Measurements from ENCODE around the gene CYBC1.
A peak's percentile ranks its signal among the peaks of the same experiment; 100 is the strongest.
"Not testable (repeated sequence)": the region's sequence is repeated elsewhere in the genome, so short reads cannot be mapped to it uniquely, and the experiment has no call there.

Gene CYBC1

DNA sequence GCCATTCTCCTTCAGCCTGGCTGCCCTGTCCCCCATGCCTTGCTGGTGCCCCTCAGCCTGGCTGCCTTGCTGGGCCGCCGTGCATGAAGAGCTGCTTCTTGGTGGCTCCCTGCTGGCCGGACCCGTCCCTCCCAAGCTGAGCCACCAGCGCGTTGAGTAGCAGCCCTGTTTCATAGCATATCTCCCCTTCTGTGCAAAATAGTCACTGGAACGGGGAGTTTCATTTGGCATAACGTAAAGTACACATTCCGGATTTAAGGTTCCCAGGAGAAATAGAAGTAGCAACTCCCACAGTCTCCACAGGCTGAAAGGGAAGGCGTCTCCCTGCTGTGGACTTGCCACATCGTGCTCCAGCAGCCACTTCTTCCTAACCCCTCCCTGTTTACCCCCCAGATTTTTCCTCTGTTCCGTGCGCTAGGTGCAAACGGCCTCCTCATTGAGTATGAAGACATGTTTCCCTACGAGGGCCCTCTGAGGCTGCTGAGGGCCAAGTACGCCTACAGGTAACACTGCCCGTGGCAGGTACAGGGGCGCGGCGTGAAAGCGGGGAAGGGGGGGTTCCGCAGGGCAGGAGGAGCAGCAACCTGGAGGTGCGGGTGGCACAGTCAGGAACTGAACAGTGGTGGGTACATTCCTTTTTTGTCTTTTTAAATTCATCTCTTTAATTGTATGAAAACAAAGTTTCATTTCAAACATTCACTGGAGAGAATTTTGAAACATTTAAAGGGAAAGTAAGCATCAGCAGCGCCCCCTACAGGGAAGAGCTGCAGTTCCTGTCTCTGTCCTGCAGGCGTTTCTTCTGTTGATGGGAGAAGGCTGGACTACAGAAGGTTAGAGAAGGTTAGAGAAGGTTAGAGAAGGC is 26.3 kb downstream of the CYBC1 start:
- no peak overlapping the region for H3K9ac ChIP-seq (ENCODE audit: low read depth, low read length)
- H3K4me1 ChIP-seq (ENCODE audit: insufficient read depth, low read length) = no peaks in the 10 kb centered on the region
- peaks cover 2% of the 10 kb centered on the region; the same call in 1 of the 2 replicates for H3K36me3 ChIP-seq (ENCODE audit: insufficient read depth, low read length)
- 0 out of 2 replicates have a peak, but pooled peaks cover 3% of the 10 kb centered on the region for H3K9me3 ChIP-seq (ENCODE audit: control insufficient read depth, insufficient read depth, low read length)

- H3K9ac ChIP-seq (ENCODE audit: low read depth, low read length) = no peak overlapping the region
These were observed 31.0 kb downstream of the CYBC1 start for GRCh38 chr17:82419540-82419939.

DNA sequence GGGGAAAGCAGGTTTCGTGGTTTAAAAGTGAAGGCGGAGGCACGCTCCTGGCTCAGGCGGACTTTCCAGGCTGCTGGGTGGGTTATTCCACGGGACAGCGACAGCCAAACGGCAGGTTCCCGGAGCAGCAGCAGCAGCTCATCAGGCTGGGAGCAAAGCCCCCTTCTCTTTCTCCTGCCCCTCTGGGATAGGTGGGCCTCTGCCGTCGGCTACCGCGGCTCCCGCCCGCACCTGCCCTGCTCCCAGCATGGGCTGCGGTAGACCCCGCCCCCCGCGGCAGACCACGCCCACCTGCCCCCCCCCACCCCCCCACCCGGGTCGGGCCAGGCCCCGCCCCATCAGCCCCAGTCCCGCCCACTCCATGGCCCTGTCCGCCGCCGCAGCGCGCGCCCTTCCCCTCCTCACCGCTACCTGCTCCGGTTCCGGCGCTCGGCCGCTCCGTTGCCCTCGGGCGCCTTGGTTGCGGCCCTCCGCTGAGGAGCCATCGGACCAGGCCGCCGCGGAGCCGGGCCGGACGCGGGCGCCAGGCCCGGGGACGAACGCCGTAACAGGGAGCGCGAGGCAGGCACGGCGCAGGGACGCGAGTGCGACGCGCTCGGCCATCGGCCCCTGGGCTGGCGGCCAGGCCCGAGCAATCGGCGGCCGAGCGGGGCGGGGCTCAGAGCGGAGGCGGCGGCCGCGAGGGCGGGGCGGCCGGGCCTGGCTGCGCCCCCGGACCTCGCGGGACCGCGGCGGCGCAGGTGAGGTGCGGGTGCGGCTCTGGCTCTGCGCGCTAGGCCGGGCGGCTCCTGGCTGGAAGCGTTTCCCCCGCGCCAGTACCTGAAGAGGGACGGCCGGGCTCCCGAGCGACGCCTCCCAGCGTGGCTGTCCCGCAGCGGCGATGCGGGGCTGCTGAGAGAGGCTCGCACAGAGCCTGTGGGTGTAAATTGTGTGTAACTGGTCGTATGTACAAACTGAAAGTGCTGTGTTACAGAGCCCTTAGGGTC is 32.3 kb downstream of the CYBC1 start, which contains the start of the genes HEXD and OGFOD3:
Gene HEXD, plus strand, starts transcription at position 347 of the 986 bp plus-strand sequence. CDS start 1,453 bp downstream, outside the sequence.
Gene OGFOD3, minus strand, starts transcription at position 586 of the 986 bp plus-strand sequence. Its CDS starts 101 bp downstream, at position 485.
- H3K4me1 ChIP-seq (ENCODE audit: insufficient read depth, low read length) = no peaks in the 10 kb centered on the region
- H3K36me3 ChIP-seq (ENCODE audit: insufficient read depth, low read length) = no peaks in the 10 kb centered on the region
- peak within 1 kb of the TSS; percentile 98 for H3K9ac ChIP-seq (ENCODE audit: low read depth, low read length)
- H3K9me3 ChIP-seq (ENCODE audit: control insufficient read depth, insufficient read depth, low read length) = 0 out of 2 replicates have a peak, but pooled peaks cover 3% of the 10 kb centered on the region

More at GRCh38 chr17:82419540-82419939, 31.0 kb downstream of the CYBC1 start:
- Histone ChIP-seq H3K9me3 (ENCODE audit: control insufficient read depth, insufficient read depth, low read length) (0 out of 2 replicates have a peak, but pooled peaks cover 3% of the 10 kb centered on the region), H3K36me3 (ENCODE audit: insufficient read depth, low read length) (no peaks in the 10 kb centered on the region), H3K4me1 (ENCODE audit: insufficient read depth, low read length) (no peaks in the 10 kb centered on the region)

GRCh38 chr17:82416771-82417170 is 33.8 kb downstream of the CYBC1 start:
- no peaks in the 10 kb centered on the region for H3K9me3 ChIP-seq (ENCODE audit: control insufficient read depth, insufficient read depth, low read length)
- no peaks in the 10 kb centered on the region for H3K36me3 ChIP-seq (ENCODE audit: insufficient read depth, low read length)
- H3K9ac ChIP-seq (ENCODE audit: low read depth, low read length) = no peak overlapping the region
- H3K4me1 ChIP-seq (ENCODE audit: insufficient read depth, low read length) = no peaks in the 10 kb centered on the region

DNA sequence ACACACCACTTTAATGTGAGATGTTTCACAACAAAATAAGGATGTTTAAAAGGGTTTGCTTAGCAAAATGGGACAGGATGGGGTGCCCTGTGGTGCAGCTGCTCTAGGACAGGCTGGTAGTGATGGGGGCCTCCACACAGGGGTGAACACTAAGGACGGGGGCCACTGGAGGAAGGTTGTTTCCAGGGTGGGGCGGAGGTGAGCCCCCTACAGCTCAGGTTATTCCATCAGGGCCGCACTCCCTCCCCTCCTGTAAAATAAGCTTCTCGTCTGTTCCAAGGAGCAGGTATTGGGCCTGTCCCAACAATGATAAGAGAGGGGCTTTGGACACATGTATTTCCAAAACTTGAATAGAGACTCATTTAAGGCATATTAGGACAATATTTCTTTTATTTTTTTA is 34.3 kb downstream of the CYBC1 start:
- H3K9ac ChIP-seq (ENCODE audit: low read depth, low read length) = no peak overlapping the region
- no peaks in the 10 kb centered on the region for H3K4me1 ChIP-seq (ENCODE audit: insufficient read depth, low read length)
- H3K36me3 ChIP-seq (ENCODE audit: insufficient read depth, low read length) = no peaks in the 10 kb centered on the region
- H3K9me3 ChIP-seq (ENCODE audit: control insufficient read depth, insufficient read depth, low read length) = no peaks in the 10 kb centered on the region

DNA sequence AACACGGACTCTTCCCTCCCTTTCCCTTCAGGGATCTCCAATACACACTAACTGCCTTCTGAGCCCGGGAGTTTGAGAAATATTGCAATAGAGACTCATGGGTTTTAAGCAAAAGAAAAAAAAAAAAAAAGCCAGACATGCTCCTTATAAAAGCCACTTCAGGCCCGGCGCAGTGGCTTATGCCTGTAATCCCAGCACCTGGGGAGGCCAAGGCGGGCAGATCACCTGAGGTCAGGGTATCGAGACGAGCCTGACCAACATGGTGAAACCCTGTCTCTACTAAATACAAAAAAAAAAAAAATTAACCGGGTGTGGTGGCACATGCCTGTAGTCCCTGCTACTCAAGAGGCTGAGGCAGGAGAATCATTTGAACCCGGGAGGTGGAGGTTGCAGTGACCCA is 34.8 kb downstream of the CYBC1 start:
- no peaks in the 10 kb centered on the region for H3K36me3 ChIP-seq (ENCODE audit: insufficient read depth, low read length)
- H3K9me3 ChIP-seq (ENCODE audit: control insufficient read depth, insufficient read depth, low read length) = no peaks in the 10 kb centered on the region
- no peaks in the 10 kb centered on the region for H3K4me1 ChIP-seq (ENCODE audit: insufficient read depth, low read length)
- H3K9ac ChIP-seq (ENCODE audit: low read depth, low read length) = no peak overlapping the region

- no peaks in the 10 kb centered on the region for H3K9me3 ChIP-seq (ENCODE audit: control insufficient read depth, insufficient read depth, low read length)
- no peaks in the 10 kb centered on the region for H3K4me1 ChIP-seq (ENCODE audit: insufficient read depth, low read length)
- H3K9ac ChIP-seq (ENCODE audit: low read depth, low read length) = no peak overlapping the region
- no peaks in the 10 kb centered on the region for H3K36me3 ChIP-seq (ENCODE audit: insufficient read depth, low read length)
These were observed 35.2 kb downstream of the CYBC1 start for GRCh38 chr17:82415336-82415735.

DNA sequence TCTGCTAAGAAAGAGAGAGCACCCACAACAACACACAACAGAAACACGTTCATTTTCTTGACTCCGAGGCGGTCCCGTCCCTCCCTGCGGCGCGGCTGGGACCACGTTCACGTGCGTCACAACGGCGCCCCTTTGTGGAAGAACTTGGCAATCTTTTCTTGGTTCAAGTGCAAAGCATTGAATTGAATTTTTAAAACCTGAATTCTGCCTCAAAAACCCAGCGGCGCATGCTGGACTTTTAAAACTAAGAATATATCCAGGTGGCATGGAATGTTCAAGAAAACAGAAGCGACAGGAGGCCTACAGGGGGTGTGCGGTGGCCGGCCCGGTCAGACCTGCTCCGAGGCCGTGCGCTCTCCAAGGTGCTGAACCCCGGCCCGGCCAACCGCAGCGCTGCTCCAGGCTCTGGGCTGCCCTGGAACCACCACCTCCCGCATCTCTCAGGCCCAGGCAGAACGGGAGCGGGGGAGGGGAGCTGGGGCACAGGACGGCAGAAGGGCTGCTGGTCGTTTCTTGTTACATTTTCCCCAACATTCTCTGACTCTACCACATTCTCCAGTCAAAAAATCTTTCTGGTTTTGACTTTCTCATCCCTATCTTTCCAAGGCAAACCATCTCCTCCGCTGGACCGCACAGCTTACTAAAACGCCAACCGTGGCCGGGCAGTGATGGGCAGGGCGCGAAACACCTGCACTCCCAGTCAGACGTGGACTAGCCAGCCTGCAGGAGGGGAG is 35.8 kb downstream of the CYBC1 start:
- Histone ChIP-seq H3K9ac (ENCODE audit: low read depth, low read length) (no peak overlapping the region; the same call in 1 of the 2 replicates), H3K9me3 (ENCODE audit: control insufficient read depth, insufficient read depth, low read length) (no peaks in the 10 kb centered on the region), H3K4me1 (ENCODE audit: insufficient read depth, low read length) (no peaks in the 10 kb centered on the region), H3K36me3 (ENCODE audit: insufficient read depth, low read length) (no peaks in the 10 kb centered on the region)

GRCh38 chr17:82412535-82413520 is 37.7 kb downstream of the CYBC1 start:
- Histone ChIP-seq H3K4me1 (ENCODE audit: insufficient read depth, low read length) (no peaks in the 10 kb centered on the region), H3K36me3 (ENCODE audit: insufficient read depth, low read length) (no peaks in the 10 kb centered on the region), H3K9ac (ENCODE audit: low read depth, low read length) (no peak overlapping the region), H3K9me3 (ENCODE audit: control insufficient read depth, insufficient read depth, low read length) (no peaks in the 10 kb centered on the region)

GRCh38 chr17:82412081-82412480 is 38.5 kb downstream of the CYBC1 start:
- H3K9ac ChIP-seq (ENCODE audit: low read depth, low read length); H3K36me3 ChIP-seq (ENCODE audit: insufficient read depth, low read length); H3K4me1 ChIP-seq (ENCODE audit: insufficient read depth, low read length); H3K9me3 ChIP-seq (ENCODE audit: control insufficient read depth, insufficient read depth, low read length): not testable (repeated sequence)

DNA sequence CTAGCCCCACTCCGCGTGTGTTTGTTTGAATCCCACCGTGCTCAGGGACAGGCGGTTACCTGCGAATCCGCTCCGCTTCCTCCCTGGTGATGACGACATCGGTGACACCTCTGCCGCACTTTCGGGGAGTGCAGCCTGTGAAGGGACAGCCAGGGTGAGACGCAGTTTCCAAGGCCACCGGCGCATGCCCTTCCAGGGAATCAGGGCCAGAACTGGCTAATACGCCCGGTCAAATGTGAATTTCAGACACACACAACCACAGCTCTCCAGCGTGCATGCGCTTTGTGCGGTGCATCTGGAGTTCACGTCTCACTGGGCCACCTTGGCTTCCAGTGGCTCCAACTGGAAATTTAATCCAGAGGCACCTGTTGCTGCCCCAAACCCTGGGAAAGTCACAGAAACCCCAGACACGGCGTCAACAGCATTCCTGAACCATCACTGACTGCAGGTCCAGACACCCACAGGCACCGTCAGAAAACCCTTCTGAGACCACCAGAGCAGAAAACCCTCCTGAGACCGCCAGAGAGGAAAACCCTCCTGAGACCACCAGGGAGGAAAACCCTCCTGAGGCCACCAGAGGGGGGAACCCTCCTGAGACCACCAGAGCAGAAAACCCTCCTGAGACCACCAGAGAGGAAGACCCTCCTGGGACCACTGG is 39.0 kb downstream of the CYBC1 start:
- Histone ChIP-seq H3K9ac (ENCODE audit: low read depth, low read length) (no peak overlapping the region), H3K4me1 (ENCODE audit: insufficient read depth, low read length) (no peaks in the 10 kb centered on the region), H3K36me3 (ENCODE audit: insufficient read depth, low read length) (no peaks in the 10 kb centered on the region), H3K9me3 (ENCODE audit: control insufficient read depth, insufficient read depth, low read length) (no peaks in the 10 kb centered on the region)

DNA sequence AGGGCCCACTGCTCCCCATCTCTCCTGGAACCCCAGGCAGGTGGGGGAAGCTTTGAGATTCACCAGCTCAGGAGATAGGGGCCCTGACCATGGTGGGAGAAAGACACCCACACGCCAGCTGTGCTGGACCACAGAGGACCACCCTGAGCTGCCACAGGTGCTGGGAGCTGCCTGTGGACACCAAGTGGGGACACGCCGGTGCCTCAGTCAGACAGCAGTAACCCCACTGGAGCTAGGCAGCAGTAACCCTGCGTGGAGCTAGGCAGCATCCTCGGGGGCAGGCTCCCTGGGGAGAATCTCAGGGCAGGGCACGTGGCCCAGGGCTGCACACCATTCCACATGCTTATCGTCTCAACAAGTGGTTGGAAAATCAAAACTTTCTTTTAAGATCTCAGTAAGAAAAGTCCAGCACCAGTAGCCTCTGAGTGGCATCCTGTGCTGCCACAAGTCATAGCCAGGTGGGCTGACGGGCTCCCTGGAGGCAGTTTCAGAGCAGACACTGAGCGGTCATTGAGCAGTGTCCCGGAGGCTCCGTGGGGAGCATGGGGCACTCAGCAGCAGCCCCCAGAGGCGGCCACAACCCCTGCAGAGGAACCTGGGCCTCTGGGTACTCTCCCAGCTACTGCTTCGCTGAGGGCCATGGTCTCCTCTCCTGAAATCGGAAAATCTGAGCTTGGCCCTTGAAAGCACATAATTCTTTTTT is 40.4 kb downstream of the CYBC1 start:
- H3K9ac ChIP-seq (ENCODE audit: low read depth, low read length) = no peak overlapping the region
- H3K4me1 ChIP-seq (ENCODE audit: insufficient read depth, low read length) = no peaks in the 10 kb centered on the region
- H3K9me3 ChIP-seq (ENCODE audit: control insufficient read depth, insufficient read depth, low read length) = no peaks in the 10 kb centered on the region
- no peaks in the 10 kb centered on the region for H3K36me3 ChIP-seq (ENCODE audit: insufficient read depth, low read length)
